H1 (cell line): ENCODE data around the gene PHC3. TPM values are rescaled to one million over a fixed set of nuclear protein-coding genes. Genes with fewer than 3 reads are reported as not detected.

ENCODE experiments used
- CTCF ChIA-PET: fragments of 300-600 bp; sonication (Branson Sonifier 250); formaldehyde crosslinking; loops from one replicate; lab custom pipeline; 2021; ENCODE audit not compliant: partially characterized antibody; lab: Charles Lee
- POLR2A ChIA-PET: fragments of 300-600 bp; sonication (Branson Sonifier 250); formaldehyde crosslinking; loops from one replicate; lab custom pipeline; 2021; ENCODE audit warnings: inconsistent platforms; ENCODE audit not compliant: partially characterized antibody; lab: Charles Lee
- DNase-seq, 2 experiments: peaks; one replicate each; pipeline versions ENCODE4 v3.0.0 to v3.0.0-alpha.2; 2010 to 2022; ENCODE audit warnings: low spot score in 2 of 2, low read depth in 1 of 2, mixed read lengths in 1 of 2
- FAIRE-seq: peaks from 2 replicates; lab custom pipeline; 2011; peaks lifted over from hg19 to GRCh38; lab: Jason Lieb, UNC
- H2AFZ ChIP-seq: 2 replicates; pipeline ENCODE4 v1.8.1; 2012; ENCODE audit warnings: low read length, inconsistent platforms
- H2AK5ac ChIP-seq: 2 replicates; pipeline ENCODE4 v1.6.1; 2013; ENCODE audit warnings: low read depth, low read length
- H2BK120ac ChIP-seq: replicated peaks from 2 replicates; pipeline ENCODE3; 2013; ENCODE audit warnings: low read depth, low read length, inconsistent platforms
- H2BK12ac ChIP-seq: 2 replicates; pipeline ENCODE4 v1.6.1; 2013; ENCODE audit warnings: low read depth, low read length
- H2BK15ac ChIP-seq: 2 replicates; pipeline ENCODE4 v1.6.1; 2013; ENCODE audit warnings: low read length
- H2BK20ac ChIP-seq: 2 replicates; pipeline ENCODE4 v1.6.1; 2013; ENCODE audit warnings: low read length
- H2BK5ac ChIP-seq: 2 replicates; pipeline ENCODE4 v1.6.1; 2013; ENCODE audit warnings: low read depth, low read length
- H3K14ac ChIP-seq: 2 replicates; pipeline ENCODE4 v1.6.1; 2013; ENCODE audit warnings: inconsistent platforms; ENCODE audit not compliant: insufficient read length
- H3K18ac ChIP-seq: 2 replicates; pipeline ENCODE4 v1.6.1; 2013; ENCODE audit warnings: low read length; ENCODE audit errors: extremely low read depth
- H3K23ac ChIP-seq: 2 replicates; pipeline ENCODE4 v1.6.1; 2013; ENCODE audit warnings: inconsistent platforms; ENCODE audit not compliant: insufficient read length
- H3K23me2 ChIP-seq: 2 replicates; pipeline ENCODE4 v1.6.1; 2013; ENCODE audit warnings: low read depth, low read length
- H3K27ac ChIP-seq: 2 replicates; pipeline ENCODE4 v1.6.1; 2011; ENCODE audit warnings: low read depth, low read length, inconsistent platforms
- H3K27me3 ChIP-seq, 4 experiments: replicated peaks in 1 of 4; 1 replicate in 1 of 4; 2 replicates in 3 of 4; pipeline versions ENCODE4 v1.6.1 to v1.8.1; 2011 to 2013; ENCODE audit warnings: low read length in 3 of 4, mild to moderate bottlenecking in 3 of 4, inconsistent platforms in 2 of 4, mixed read lengths in 2 of 4, moderate library complexity in 1 of 4; ENCODE audit not compliant: control insufficient read depth in 3 of 4, insufficient read depth in 3 of 4; ENCODE audit errors: extremely low read depth in 1 of 4
- H3K36me3 ChIP-seq, 4 experiments: 2 replicates each; pipeline versions ENCODE4 v1.6.1 to v1.8.1; 2011 to 2013; ENCODE audit warnings: mild to moderate bottlenecking in 4 of 4, low read length in 3 of 4, moderate library complexity in 2 of 4, control low read depth in 1 of 4, inconsistent platforms in 1 of 4; ENCODE audit not compliant: insufficient read depth in 4 of 4, control insufficient read depth in 2 of 4
- H3K4ac ChIP-seq: replicated peaks from 2 replicates; pipeline ENCODE3; 2013; ENCODE audit warnings: low read length, low read depth, mixed read lengths, inconsistent platforms; ENCODE audit not compliant: insufficient read length
- H3K4me1 ChIP-seq, 4 experiments: replicated peaks in 1 of 4; 1 replicate in 1 of 4; 2 replicates in 3 of 4; pipeline versions ENCODE4 v1.6.1 to v1.8.1; 2011 to 2013; ENCODE audit warnings: low read length in 3 of 4, inconsistent platforms in 2 of 4, mixed read lengths in 1 of 4; ENCODE audit not compliant: insufficient read depth in 4 of 4, control insufficient read depth in 3 of 4
- H3K4me2 ChIP-seq, 2 experiments: 2 replicates each; pipeline versions ENCODE4 v1.6.1 to v1.8.1; 2011 to 2013; ENCODE audit warnings: low read depth in 2 of 2, low read length in 2 of 2, control low read depth in 1 of 2, inconsistent platforms in 1 of 2, mild to moderate bottlenecking in 1 of 2; ENCODE audit not compliant: insufficient read depth in 1 of 2
- H3K4me3 ChIP-seq, 4 experiments: fragments of 200-600, 300-600 bp in 1 of 4; sonication (generic), shearing (Covaris generic), sonication (Bioruptor Twin) in 1 of 4; 2 replicates each; pipeline versions ENCODE4 v1.5.1 to v1.8.1; 2011 to 2016; ENCODE audit warnings: low read length in 4 of 4, low read depth in 3 of 4, control low read depth in 2 of 4, inconsistent platforms in 2 of 4, mild to moderate bottlenecking in 2 of 4, mixed read lengths in 1 of 4, moderate library complexity in 1 of 4; ENCODE audit not compliant: insufficient read depth in 2 of 4; ENCODE audit errors: extremely low read depth in 1 of 4
- H3K56ac ChIP-seq: replicated peaks from 2 replicates; pipeline ENCODE3; 2013; ENCODE audit warnings: low read depth, mild to moderate bottlenecking, mixed read lengths, low read length, inconsistent platforms; ENCODE audit not compliant: insufficient read length
- H3K79me1 ChIP-seq: 2 replicates; pipeline ENCODE4 v1.6.1; 2013; ENCODE audit warnings: low read depth, low read length, control low read depth
- H3K79me2 ChIP-seq, 2 experiments: 2 replicates each; pipeline versions ENCODE4 v1.6.1 to v1.8.1; 2012 to 2013; ENCODE audit warnings: low read length in 2 of 2, mild to moderate bottlenecking in 2 of 2, inconsistent platforms in 1 of 2; ENCODE audit not compliant: insufficient read depth in 2 of 2, control insufficient read depth in 1 of 2
- H3K9ac ChIP-seq, 4 experiments: replicated peaks in 1 of 4; 1 replicate in 1 of 4; 2 replicates in 3 of 4; pipeline versions ENCODE4 v1.6.1 to v1.8.1; 2011 to 2013; ENCODE audit warnings: low read depth in 3 of 4, low read length in 3 of 4, control low read depth in 2 of 4, mild to moderate bottlenecking in 2 of 4, moderate library complexity in 2 of 4, inconsistent platforms in 1 of 4; ENCODE audit errors: extremely low read depth in 1 of 4
- H3K9me3 ChIP-seq, 2 experiments: 2 replicates each; pipeline versions ENCODE4 v1.6.1 to v1.8.1; 2012 to 2013; ENCODE audit warnings: mild to moderate bottlenecking in 2 of 2, moderate library complexity in 2 of 2, control low read depth in 1 of 2, inconsistent platforms in 1 of 2, low read depth in 1 of 2, low read length in 1 of 2, mixed read lengths in 1 of 2; ENCODE audit not compliant: insufficient read depth in 2 of 2
- H4K20me1 ChIP-seq, 2 experiments: replicated peaks in 1 of 2; 2 replicates each; pipeline versions ENCODE3 to v1.8.1; 2011 to 2013; ENCODE audit warnings: inconsistent platforms in 2 of 2, low read length in 2 of 2, mild to moderate bottlenecking in 1 of 2; ENCODE audit not compliant: insufficient read depth in 2 of 2, control insufficient read depth in 1 of 2
- H4K5ac ChIP-seq: 2 replicates; pipeline ENCODE4 v1.6.1; 2013; ENCODE audit warnings: low read length, low read depth, mixed read lengths, inconsistent platforms; ENCODE audit not compliant: insufficient read length
- H4K8ac ChIP-seq: 2 replicates; pipeline ENCODE4 v1.8.0; 2013; ENCODE audit warnings: mild to moderate bottlenecking, moderate library complexity, low read length, inconsistent platforms; ENCODE audit not compliant: insufficient read depth; ENCODE audit errors: extremely low read depth
- H4K91ac ChIP-seq: replicated peaks from 2 replicates; pipeline ENCODE3; 2013; ENCODE audit warnings: low read length, mixed read lengths, inconsistent platforms; ENCODE audit not compliant: insufficient read length
- BRCA1 ChIP-seq: IDR thresholded peaks from 2 replicates; pipeline ENCODE4 v1.6.1; 2012; ENCODE audit warnings: low read depth, low read length, improper control_type of control experiment
- CBX8 ChIP-seq: fragments of 300-800, 300-1000 bp; sonication (generic); IDR thresholded peaks from 2 replicates; pipeline ENCODE4 v1.7.1; 2016; ENCODE audit warnings: low read depth, low read length, borderline replicate concordance
- CEBPB ChIP-seq: IDR thresholded peaks from 2 replicates; pipeline ENCODE4 v1.6.1; 2012; ENCODE audit warnings: low read depth, low read length
- EGR1 ChIP-seq: IDR thresholded peaks from 2 replicates; pipeline ENCODE4 v1.6.1; 2011; ENCODE audit warnings: low read depth, low read length, borderline replicate concordance
- EP300 ChIP-seq, 2 experiments: IDR thresholded peaks; 1 replicate in 1 of 2; 2 replicates in 1 of 2; pipeline ENCODE4 v1.6.1; 2011 to 2012; ENCODE audit warnings: low read depth in 2 of 2, low read length in 2 of 2, mild to moderate bottlenecking in 2 of 2, borderline replicate concordance in 1 of 2, inconsistent platforms in 1 of 2, moderate library complexity in 1 of 2
- GTF2F1 ChIP-seq: IDR thresholded peaks from 2 replicates; pipeline ENCODE4 v1.6.1; 2012; ENCODE audit warnings: low read depth, low read length, improper control_type of control experiment, borderline replicate concordance
- KDM4A ChIP-seq: IDR thresholded peaks from one replicate; pipeline ENCODE4 v1.7.1; 2012; ENCODE audit warnings: low read depth, mild to moderate bottlenecking, moderate library complexity, low read length, inconsistent platforms; ENCODE audit not compliant: severe bottlenecking
- NRF1 ChIP-seq: IDR thresholded peaks from 2 replicates; pipeline ENCODE4 v1.6.1; 2011; ENCODE audit warnings: mild to moderate bottlenecking, low read depth, low read length, improper control_type of control experiment
- POU5F1 ChIP-seq: IDR thresholded peaks from 2 replicates; pipeline ENCODE4 v1.6.1; 2011; ENCODE audit warnings: low read depth, mild to moderate bottlenecking, low read length, moderate library complexity
- RAD21 ChIP-seq, 2 experiments: IDR thresholded peaks in 1 of 2; conservative IDR thresholded peaks in 1 of 2; 2 replicates each; pipeline ENCODE4 v1.6.1; 2011; ENCODE audit warnings: low read depth in 2 of 2, low read length in 2 of 2, improper control_type of control experiment in 1 of 2, inconsistent platforms in 1 of 2, mild to moderate bottlenecking in 1 of 2, moderate library complexity in 1 of 2
- RFX5 ChIP-seq: IDR thresholded peaks from 2 replicates; pipeline ENCODE4 v1.6.1; 2011; ENCODE audit warnings: low read depth, low read length, improper control_type of control experiment, borderline replicate concordance
- TAF7 ChIP-seq: optimal IDR thresholded peaks from 2 replicates; pipeline ENCODE3; 2011; ENCODE audit warnings: low read depth, mild to moderate bottlenecking, inconsistent platforms, low read length, moderate library complexity, borderline replicate concordance
- WGBS, 2 experiments: shearing (Covaris generic) in 1 of 2; methylation state at CpG; one replicate each; pipeline versions ENCODE4 v1.1.6 to v1.1.7; 2013 to 2015; ENCODE audit warnings: low lambda C conversion rate in 2 of 2, mixed read lengths in 2 of 2, inconsistent platforms in 1 of 2, low coverage in 1 of 2, missing lambda C conversion rate in 1 of 2; ENCODE audit not compliant: insufficient replicate concordance in 2 of 2, insufficient coverage in 1 of 2, insufficient read length in 1 of 2; ENCODE audit errors: extremely low coverage in 1 of 2, missing lambda C conversion rate in 1 of 2; 5-methylcytosine and 5-hydroxymethylcytosine counted together
- polyA plus RNA-seq, 7 experiments: library from polyadenylated mRNA; depleted of rRNA in 3 of 7; stranded (reverse) in 5 of 7; unstranded in 2 of 7; fragments of >200 nt in 5 of 7; fragments of 200-250 nt in 2 of 7; gene quantifications; 1 replicate in 5 of 7; 2 replicates in 1 of 7; 4 replicates in 1 of 7; pipeline versions ENCODE4 v1.2.1 to v1.2.3, GENCODE V29; 2011 to 2013; ENCODE audit warnings: missing spikeins in 2 of 7, mixed read lengths in 2 of 7
- total RNA-seq: library from RNA; stranded (reverse); fragmentation: NEBNext Ultra II Directional; extraction: Animal tissue kit (Norgen Biotek cat#: 25700); gene quantifications from 2 replicates; pipeline ENCODE4 v1.2.1, GENCODE V29; 2021
- TF ChIP-seq, protein P1 (sequence below): IDR thresholded peaks from 2 replicates; pipeline ENCODE4 v1.6.1; 2011; ENCODE audit warnings: low read length, improper control_type of control experiment

PHC3 gene
- total and polyA plus RNA-seq, 2 of the 8 experiments (the other 6 are each of a cell fraction or from before 2014, with no cell fraction given) = 26.4 to 29.2 TPM

DNA sequence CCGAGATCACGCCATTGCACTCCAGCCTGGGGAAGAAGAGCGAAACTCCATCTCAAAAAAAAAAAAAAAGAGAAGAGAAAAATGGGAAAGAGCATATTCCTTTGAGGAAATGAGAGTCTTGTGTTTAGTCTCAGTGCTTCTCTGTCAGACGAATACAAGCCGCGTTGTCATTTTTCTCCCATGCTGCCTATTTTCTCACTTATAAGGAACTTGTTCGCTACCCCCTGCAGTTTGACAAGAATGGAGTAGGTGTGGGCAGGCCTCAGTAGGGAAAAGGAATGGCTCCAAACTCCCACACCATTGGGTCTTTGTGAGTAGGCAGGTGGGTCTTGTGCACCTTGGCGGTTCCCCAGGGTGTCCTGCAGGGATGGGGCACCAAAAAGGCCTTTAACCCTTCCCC lies 137.3 kb downstream of the PHC3 start:
- H2BK5ac ChIP-seq = no peak overlapping the region
- H3K23ac ChIP-seq = no peak overlapping the region
- no peak overlapping the region for H3K9ac ChIP-seq
- 99% methylated on average over 7 of the region's 8 CpGs; no CpG with 5 or more reads in 1 of the 2 experiments for WGBS, 2 experiments
- FAIRE-seq = no peak
- DNase-seq = no peak
- no peaks in the 10 kb centered on the region for H3K27me3 ChIP-seq
- H2BK15ac ChIP-seq = no peak overlapping the region
- no peak overlapping the region for H2BK120ac ChIP-seq
- H3K4ac ChIP-seq = no peak overlapping the region
- no peak overlapping the region for H3K27ac ChIP-seq
- no peaks in the 10 kb centered on the region for H3K36me3 ChIP-seq
- H3K56ac ChIP-seq = no peak overlapping the region
- ChIA-PET POLR2A (no interaction called here), CTCF (interaction anchor here (0.7 to 1.8 kb wide), 5 partner anchors 10 to 284 kb away, joined by 3 to 6 read pairs (median 3); no protein-coding TSS in a partner anchor)
- H2BK12ac ChIP-seq = no peak overlapping the region
- peaks cover 0 to 11% (median 4%) of the 10 kb centered on the region in 4 experiments; a peak in 4 of 7 replicates for H3K4me1 ChIP-seq
- H3K18ac ChIP-seq = no peak overlapping the region
- no peaks in the 10 kb centered on the region for H4K20me1 ChIP-seq
- H3K23me2 ChIP-seq = no peaks in the 10 kb centered on the region
- no peak overlapping the region for H4K5ac ChIP-seq
- H3K9me3 ChIP-seq = no peaks in the 10 kb centered on the region
- H3K4me3 ChIP-seq = no peak overlapping the region
- no peak overlapping the region for H4K91ac ChIP-seq
- H3K14ac ChIP-seq = no peak overlapping the region
- no peak overlapping the region for H2BK20ac ChIP-seq
- H2AFZ ChIP-seq = no peak overlapping the region
- no peak overlapping the region for H3K4me2 ChIP-seq
- H3K79me2 ChIP-seq = peaks cover 0 to 3% of the 10 kb centered on the region in 2 experiments; a peak in 1 of 4 replicates
- H4K8ac ChIP-seq = no peak overlapping the region
- peaks cover 3% of the 10 kb centered on the region for H3K79me1 ChIP-seq
- H2AK5ac ChIP-seq = no peak overlapping the region
- TF ChIP-seq POU5F1 (no peak), CBX8 (no peak), CEBPB (no peak), RAD21 (IDR thresholded peaks at IDR 0.05 in 1 of 2, conservative IDR thresholded peaks at IDR 0.05 in 1 of 2; ENCODE audit: low read depth in 2 of 2, low read length in 2 of 2) (no peak), RFX5 (no peak), EGR1 (no peak), TAF7 (no peak), EP300 (IDR thresholded peaks at IDR 0.05; ENCODE audit: borderline replicate concordance in 1 of 2, low read depth in 2 of 2, low read length in 2 of 2) (no peak), NRF1 (no peak), GTF2F1 (no peak), KDM4A (no peak), BRCA1 (no peak)
- TF ChIP-seq, protein P1, sequence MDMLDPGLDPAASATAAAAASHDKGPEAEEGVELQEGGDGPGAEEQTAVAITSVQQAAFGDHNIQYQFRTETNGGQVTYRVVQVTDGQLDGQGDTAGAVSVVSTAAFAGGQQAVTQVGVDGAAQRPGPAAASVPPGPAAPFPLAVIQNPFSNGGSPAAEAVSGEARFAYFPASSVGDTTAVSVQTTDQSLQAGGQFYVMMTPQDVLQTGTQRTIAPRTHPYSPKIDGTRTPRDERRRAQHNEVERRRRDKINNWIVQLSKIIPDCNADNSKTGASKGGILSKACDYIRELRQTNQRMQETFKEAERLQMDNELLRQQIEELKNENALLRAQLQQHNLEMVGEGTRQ = no peak
